Brain microvascular endothelial cell (primary cell): ENCODE results near the gene MED9.

Experiments used
- DNase-seq: peaks from one replicate; pipeline ENCODE4 v3.0.0-alpha.2; 2020
- H3K27ac ChIP-seq: fragments of 250-450 bp; sonication (Bioruptor Pico); 2 replicates; pipeline ENCODE4 v1.5.1; 2020; ENCODE audit warnings: mild to moderate bottlenecking, moderate library complexity
- H3K27me3 ChIP-seq: fragments of 250-450 bp; sonication (Bioruptor Pico); replicated peaks from 2 replicates; pipeline ENCODE4 v1.5.1; 2020; ENCODE audit warnings: mild to moderate bottlenecking
- H3K36me3 ChIP-seq: fragments of 250-450 bp; sonication (Bioruptor Pico); replicated peaks from 2 replicates; pipeline ENCODE4 v1.5.1; 2020; ENCODE audit warnings: mild to moderate bottlenecking
- H3K4me3 ChIP-seq: 2 replicates; pipeline ENCODE4 v1.5.1; 2011; ENCODE audit warnings: low read depth, mild to moderate bottlenecking, control low read depth, low read length, moderate library complexity
- CTCF ChIP-seq: IDR thresholded peaks from 2 replicates; pipeline ENCODE4 v1.5.1; 2011; ENCODE audit warnings: low read depth, mild to moderate bottlenecking, moderate library complexity, low read length, control low read depth, inconsistent platforms; ENCODE audit errors: missing control alignments
- in situ Hi-C: cut with HindIII; loops from 2 replicates; pipeline ENCODE4 v1.10.0; 2017; ENCODE audit warnings: low sequenced_read_pairs, low pct_ligation_motif_present

The MED9 gene

GRCh38 chr17:17492571-17492970 lies 15.8 kb downstream of the MED9 start:
- no peaks in the 10 kb centered on the region for H3K27me3 ChIP-seq
- no peak for DNase-seq
- H3K27ac ChIP-seq = no peak overlapping the region
- in situ Hi-C loops = no loop called here
- TF ChIP-seq CTCF = no peak
- no peak overlapping the region for H3K4me3 ChIP-seq
- peaks cover under 1% of the 10 kb centered on the region for H3K36me3 ChIP-seq

- no peaks in the 10 kb centered on the region for H3K36me3 ChIP-seq
- TF ChIP-seq CTCF = no peak
- DNase-seq = no peak
- no peak overlapping the region for H3K27ac ChIP-seq
- H3K27me3 ChIP-seq = no peaks in the 10 kb centered on the region
- no peak overlapping the region for H3K4me3 ChIP-seq
- in situ Hi-C loops = no loop called here
Observed at GRCh38 chr17:17493249-17493985, 16.6 kb downstream of the MED9 start.

GRCh38 chr17:17493986-17494466 lies 17.2 kb downstream of the MED9 start:
- Histone ChIP-seq H3K27ac (no peak overlapping the region), H3K36me3 (no peaks in the 10 kb centered on the region), H3K4me3 (no peak overlapping the region), H3K27me3 (no peaks in the 10 kb centered on the region)
- TF ChIP-seq CTCF = no peak
- in situ Hi-C loops = no loop called here
- no peak for DNase-seq

- H3K36me3 ChIP-seq = no peaks in the 10 kb centered on the region
- TF ChIP-seq CTCF = no peak
- in situ Hi-C loops = no loop called here
- H3K27me3 ChIP-seq = no peaks in the 10 kb centered on the region
- H3K4me3 ChIP-seq = peak overlapping the region; percentile 45
- DNase-seq = no peak
- no peak overlapping the region for H3K27ac ChIP-seq
Observed at GRCh38 chr17:17494499-17494869, 17.7 kb downstream of the MED9 start.

GRCh38 chr17:17494870-17495535 lies 18.2 kb downstream of the MED9 start:
- DNase-seq = peak; percentile 15
- Histone ChIP-seq H3K4me3 (peak overlapping the region; percentile 45), H3K27ac (no peak overlapping the region), H3K36me3 (no peaks in the 10 kb centered on the region), H3K27me3 (no peaks in the 10 kb centered on the region)
- in situ Hi-C loops = no loop called here
- peak; percentile 1 for TF ChIP-seq CTCF
